Cortex of kidney (tissue), 1 donor: ENCODE results near the gene PPP1R13L.

ENCODE experiments used
- DNase-seq: peaks from one replicate; lab custom pipeline; 2025; lab: John Stamatoyannopoulos, UW

The PPP1R13L gene

GRCh38 chr19:45364696-45365095, 40.2 kb downstream of the PPP1R13L start:
- DNase-seq, result no peak

- DNase-seq, result no peak
Observed at GRCh38 chr19:45363861-45364459, 40.9 kb downstream of the PPP1R13L start.

GRCh38 chr19:45362291-45362690, 42.6 kb downstream of the PPP1R13L start:
- DNase-seq, result no peak

- no peak for DNase-seq
Observed at GRCh38 chr19:45361608-45362007, 43.3 kb downstream of the PPP1R13L start.

GRCh38 chr19:45358213-45358792, 46.6 kb downstream of the PPP1R13L start:
- DNase-seq, result no peak

- no peak for DNase-seq
Observed at GRCh38 chr19:45357445-45357783, 47.5 kb downstream of the PPP1R13L start.

GRCh38 chr19:45356760-45357444, 48.0 kb downstream of the PPP1R13L start:
- DNase-seq, result no peak

- no peak for DNase-seq
Observed at GRCh38 chr19:45355910-45356309, 49.0 kb downstream of the PPP1R13L start.

GRCh38 chr19:45355402-45355801, 49.5 kb downstream of the PPP1R13L start:
- no peak for DNase-seq

- DNase-seq, result no peak
Observed at GRCh38 chr19:45354241-45354842, 50.5 kb downstream of the PPP1R13L start.

GRCh38 chr19:45352914-45353796, 51.7 kb downstream of the PPP1R13L start:
- no peak for DNase-seq

GRCh38 chr19:45352471-45352870, 52.4 kb downstream of the PPP1R13L start:
- DNase-seq, result no peak

- no peak for DNase-seq
Observed at GRCh38 chr19:45352062-45352461, 52.8 kb downstream of the PPP1R13L start.

GRCh38 chr19:45351401-45351952, 53.4 kb downstream of the PPP1R13L start:
- no peak for DNase-seq

- DNase-seq, result no peak
Observed at GRCh38 chr19:45350477-45351058, 54.3 kb downstream of the PPP1R13L start.

- no peak for DNase-seq
Observed at GRCh38 chr19:45349430-45349941, 55.4 kb downstream of the PPP1R13L start.

GRCh38 chr19:45349126-45349415, 55.8 kb downstream of the PPP1R13L start:
- DNase-seq, result no peak

- DNase-seq, result no peak
Observed at GRCh38 chr19:45348367-45349125, 56.3 kb downstream of the PPP1R13L start.

- no peak for DNase-seq
Observed at GRCh38 chr19:45347570-45348366, 57.1 kb downstream of the PPP1R13L start.

GRCh38 chr19:45346449-45346848, 58.4 kb downstream of the PPP1R13L start:
- DNase-seq, result no peak
